ENCODE results near the gene KIF21A.

The KIF21A gene

GRCh38 chr12:39383114-39383513, 59.8 kb downstream of the KIF21A start:
- no peak for DNase-seq

DNA sequence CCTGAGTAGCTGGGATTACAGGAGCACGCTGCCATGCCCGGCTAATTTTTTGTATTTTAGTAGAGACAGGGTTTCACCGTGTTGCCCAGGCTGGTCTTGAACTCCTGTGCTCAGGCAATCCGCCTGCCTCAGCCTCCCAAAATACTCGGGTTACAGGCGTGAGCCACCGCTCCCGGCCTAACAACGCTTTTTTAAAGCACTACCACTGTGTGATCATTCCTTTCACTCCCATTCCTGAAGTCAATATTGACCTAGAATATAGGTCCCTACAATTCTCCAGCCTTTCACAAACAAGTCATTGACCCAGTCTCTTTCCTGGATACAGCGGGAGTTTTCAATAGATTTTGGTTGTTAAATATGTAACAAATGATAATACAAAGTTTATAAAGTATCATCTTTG, 62.8 kb downstream of the KIF21A start:
- DNase-seq: no peak

DNA sequence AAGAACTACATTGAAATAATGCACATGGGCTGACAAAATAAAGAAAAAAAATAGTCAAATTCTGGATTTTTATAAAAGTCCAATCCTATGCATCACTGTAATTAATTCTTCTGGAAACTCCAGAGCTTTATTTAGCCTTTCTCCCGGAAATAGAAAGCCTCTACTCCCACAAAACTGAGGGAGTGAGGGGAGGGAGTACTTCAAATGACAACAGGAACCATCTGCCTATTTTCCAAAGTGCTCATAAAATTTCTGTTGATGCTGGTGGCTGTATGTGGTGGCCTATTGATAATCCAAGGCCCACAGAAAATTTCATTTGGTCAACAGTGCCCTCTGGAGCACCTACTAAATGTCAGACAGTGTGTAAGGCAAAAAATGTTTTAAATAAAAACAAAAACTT, 64.6 kb downstream of the KIF21A start:
- DNase-seq: no peak

DNA sequence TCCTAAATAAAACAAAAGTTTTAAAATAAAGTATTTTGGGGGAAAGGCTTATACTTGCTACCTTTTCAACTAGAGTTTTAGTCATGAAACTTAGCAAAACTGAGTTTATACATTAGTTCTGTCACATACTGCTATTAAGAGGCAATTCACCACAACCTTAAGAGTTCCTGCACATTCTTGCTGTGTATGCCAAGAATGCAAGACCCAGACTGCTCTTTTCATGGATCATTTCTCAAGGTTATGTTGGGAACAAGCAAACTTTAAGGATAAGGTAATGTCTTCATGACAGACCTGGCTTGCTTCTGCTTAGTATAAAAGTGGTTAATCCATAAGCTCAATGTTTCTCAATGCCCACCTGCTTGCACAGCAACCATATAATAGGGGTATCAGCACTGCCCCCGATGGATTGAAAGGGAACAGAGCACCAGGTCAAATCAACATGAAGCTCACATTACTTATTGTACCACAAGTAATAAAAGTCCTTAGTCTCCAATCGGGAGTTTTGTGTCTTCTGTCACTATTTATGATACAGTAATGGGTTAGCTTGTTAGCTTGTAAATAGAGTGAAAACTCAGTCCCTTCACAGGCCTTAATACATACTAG, 67.6 kb downstream of the KIF21A start:
- no peak for DNase-seq

GRCh38 chr12:39372929-39373328, 70.0 kb downstream of the KIF21A start:
- DNase-seq: no peak

- DNase-seq: no peak
Measured at GRCh38 chr12:39372204-39372925, 70.6 kb downstream of the KIF21A start.

- no peak for DNase-seq
Measured at GRCh38 chr12:39369756-39370155, 73.2 kb downstream of the KIF21A start.

DNA sequence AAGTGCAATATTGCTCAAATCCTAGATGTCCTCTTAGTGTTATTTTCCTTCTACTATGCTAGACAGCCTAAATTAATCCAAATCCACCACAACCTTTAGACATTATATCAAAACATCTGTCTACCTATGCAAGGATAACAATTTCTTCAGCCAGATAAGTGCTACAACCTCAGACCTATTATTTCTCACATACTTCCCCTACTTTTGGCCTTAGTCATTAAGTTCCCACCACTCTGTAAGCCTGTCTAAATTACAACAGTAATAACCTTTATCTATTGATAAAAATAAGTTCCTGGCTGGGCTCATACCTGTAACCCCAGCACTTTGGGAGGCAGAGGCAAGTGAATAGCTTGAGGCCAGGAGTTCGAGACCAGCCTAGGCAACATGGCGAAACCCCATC, 74.0 kb downstream of the KIF21A start:
- DNase-seq: no peak

DNA sequence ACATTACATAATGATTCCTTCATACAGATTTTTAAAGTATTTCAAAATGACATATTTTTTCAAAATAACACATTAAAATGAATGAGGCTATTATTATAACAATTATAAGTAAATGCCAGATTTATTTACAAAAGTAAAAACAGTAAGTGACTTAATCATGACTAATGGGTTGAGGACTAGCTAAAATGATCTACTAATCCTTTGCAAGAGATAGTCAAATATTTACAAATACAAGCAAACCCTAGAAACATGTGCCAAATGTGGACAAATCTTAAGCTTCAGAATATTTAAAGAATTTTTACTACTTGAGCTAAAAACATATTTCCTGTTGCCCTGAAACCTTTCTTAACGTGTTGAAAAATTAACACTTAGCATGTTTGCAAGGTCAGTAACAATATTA, 74.8 kb downstream of the KIF21A start:
- DNase-seq: no peak

- no peak for DNase-seq
Measured at GRCh38 chr12:39367494-39367893, 75.4 kb downstream of the KIF21A start.

DNA sequence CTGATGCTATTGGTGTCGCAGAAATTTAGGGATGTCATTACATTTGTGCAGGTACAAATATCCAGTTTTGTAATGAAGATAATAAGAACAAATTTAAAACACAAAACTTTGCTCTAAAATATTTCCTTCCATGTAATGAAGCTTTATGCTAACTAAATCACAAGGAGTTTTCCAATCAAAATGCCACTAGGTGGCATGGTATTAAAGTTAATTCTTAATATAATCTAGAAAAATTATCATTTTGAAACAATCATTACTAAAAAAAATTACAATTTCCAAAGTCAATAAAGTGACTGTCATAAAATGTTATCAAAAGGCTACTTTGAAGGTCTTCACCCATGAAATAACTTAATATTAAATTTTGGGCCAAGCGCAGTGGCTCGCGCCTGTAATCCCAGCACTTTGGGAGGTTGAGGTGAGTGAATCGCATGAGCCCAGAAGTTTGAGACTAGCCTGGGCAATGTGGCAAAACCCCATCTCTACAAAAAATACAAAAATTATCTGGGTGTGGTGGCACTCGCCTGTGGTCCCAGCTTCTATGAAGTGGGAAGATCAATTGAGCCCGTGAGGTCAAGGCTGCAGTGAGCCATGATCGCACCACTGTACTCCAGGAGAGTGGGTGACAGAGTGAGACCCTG, 77.4 kb downstream of the KIF21A start:
- DNase-seq: no peak

- no peak for DNase-seq
Measured at GRCh38 chr12:39364196-39364595, 78.7 kb downstream of the KIF21A start.

- no peak for DNase-seq
Measured at GRCh38 chr12:39359645-39360044, 83.3 kb downstream of the KIF21A start.

DNA sequence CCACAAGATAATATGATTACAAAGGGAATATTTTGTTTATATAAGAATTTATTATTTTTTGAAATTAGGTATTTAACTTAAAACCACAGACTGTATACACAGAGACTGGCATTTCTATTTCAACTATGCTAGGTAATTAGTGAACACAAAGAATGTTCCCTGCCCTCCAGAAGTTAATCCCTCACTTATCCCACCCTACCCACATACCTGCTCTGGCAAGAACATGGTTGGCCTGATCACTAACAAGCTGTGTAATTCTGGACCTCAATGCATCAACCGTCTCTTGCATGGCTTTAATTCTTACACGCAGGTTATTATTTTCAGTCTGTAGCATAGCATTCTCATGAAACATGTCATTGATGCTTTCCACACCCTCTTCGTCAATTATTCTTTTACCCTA, 85.9 kb downstream of the KIF21A start:
- no peak for DNase-seq

DNA sequence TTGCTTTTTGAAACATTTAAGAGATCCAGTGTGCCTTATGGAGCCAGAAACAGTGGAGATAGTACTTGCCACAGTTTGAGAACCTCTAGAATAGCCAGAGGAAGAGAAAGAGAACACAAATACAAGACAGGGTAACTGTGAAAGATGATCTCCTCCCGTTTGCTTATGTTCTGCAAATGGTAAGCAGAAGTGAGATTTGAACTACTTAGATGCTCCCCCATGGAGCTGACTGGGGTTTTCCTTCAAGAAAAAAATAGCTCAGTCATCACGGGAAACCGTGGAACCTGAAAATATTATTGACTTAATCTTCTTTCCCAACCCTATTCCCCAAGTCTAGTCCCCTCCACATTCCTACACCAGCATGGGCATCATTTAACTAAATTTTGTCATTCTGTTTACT, 87.1 kb downstream of the KIF21A start:
- DNase-seq: no peak

GRCh38 chr12:39354955-39355354, 88.0 kb downstream of the KIF21A start:
- DNase-seq: no peak

DNA sequence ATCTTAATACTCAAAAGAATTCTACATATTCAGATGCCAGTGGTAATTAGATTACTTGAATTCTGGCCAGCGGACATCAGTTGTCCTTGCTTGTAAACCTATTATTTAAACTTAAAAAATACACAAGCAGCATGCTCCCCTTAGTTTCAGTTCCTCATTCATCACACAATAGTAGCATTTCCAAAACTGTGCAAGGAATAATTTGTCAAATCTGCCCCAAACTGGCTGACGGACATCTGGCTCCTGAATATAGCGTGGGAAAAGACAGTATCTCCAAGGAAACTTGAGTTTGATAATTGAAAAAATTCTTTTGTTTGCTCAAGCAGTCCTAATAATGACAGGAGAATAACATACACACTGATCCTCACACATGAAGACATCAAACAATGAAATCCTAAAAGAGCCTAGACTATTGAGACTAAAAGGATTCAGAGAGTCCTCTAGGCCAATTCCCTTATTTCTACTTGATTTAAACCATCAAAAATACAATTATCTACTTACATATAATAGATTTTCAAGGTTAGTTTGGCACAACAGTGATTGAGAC, 90.4 kb downstream of the KIF21A start:
- DNase-seq: no peak

DNA sequence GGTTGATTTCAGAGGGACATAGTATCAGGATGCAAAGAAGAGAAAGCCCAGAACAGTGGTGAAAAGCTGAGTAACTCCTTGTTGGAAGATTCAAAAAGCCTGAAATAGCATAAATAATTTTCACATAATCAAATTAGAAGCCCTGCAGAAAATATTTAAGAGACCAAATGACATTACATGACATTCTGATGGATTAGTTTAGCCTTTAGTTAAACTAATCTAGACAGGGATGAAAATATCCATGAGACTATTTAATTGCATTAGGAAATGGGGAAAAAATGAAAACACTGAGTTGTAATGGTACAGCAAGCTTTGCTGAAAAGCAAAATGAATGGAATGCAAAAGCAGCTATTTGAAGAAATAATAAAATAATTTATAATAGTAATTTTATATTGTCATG, 91.8 kb downstream of the KIF21A start:
- DNase-seq: no peak

DNA sequence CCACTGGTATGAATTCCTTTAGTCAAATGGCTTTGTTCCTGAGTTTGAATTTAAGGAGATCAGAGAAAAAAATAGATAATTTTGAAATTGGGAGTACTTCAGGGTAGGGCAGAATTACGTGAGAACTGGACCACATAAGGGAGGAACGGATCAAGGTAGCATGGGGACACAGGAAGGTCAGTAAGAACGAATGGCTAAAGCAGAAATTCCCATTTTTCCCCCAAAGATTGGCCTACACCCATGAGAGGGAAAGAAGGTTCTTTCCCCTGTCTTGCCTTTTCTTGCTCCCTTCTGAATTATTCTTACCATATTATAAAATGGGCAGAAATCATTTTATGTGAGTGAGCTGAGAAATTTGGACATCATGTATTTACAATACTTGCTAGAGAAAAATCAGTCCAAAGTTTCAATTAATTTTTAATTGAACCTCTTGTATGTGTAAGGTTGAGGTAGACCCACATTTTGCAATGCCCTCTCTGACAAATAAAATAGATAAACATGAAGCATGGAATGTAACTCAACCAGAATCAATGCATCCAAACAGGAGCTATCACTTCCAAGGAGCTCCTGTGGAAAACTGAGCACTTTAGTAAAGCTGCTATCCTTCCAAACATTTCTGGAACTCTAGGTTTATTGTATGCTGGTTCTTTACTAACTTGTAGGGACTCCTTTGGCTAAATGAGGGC, 93.8 kb downstream of the KIF21A start:
- DNase-seq: no peak

DNA sequence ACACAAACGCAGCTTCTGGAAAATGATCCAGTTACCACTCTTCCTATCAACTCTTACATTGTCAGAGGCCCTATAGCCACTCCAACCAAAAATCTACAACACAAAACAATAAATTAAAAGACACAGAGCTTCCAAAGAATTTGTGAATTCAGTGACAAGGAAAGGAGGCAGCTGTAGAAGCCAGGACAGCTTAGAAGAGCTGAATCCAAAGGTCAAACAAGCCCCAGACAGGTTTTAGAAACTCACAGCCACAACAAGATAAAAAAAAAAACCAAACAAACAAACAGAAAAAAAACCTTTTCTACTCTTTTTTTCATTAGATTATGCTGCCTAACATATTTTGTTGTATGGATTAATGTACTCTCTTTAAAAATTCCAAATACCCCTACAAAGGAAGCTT, 94.4 kb downstream of the KIF21A start:
- DNase-seq: no peak

DNA sequence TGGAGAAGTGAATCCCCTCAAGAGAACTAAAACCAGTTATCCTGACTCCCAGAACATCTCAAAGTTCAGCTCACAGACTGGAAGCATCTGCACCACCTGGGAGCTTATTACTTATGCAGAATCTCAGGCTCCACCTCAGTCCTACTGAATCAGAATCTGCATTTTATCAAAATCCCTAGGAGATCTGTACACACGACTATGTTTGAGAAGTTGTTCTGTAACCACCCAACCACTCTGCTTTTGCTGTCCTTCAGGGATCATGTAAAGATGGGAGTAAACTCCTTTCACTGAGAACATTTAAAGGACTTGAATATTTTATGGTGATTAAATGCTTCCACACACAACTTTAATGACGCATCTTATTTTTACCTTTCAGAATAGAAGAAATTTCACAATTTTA, 98.0 kb downstream of the KIF21A start:
- DNase-seq: no peak

- DNase-seq: no peak
Measured at GRCh38 chr12:39343665-39344064, 99.3 kb downstream of the KIF21A start.

DNA sequence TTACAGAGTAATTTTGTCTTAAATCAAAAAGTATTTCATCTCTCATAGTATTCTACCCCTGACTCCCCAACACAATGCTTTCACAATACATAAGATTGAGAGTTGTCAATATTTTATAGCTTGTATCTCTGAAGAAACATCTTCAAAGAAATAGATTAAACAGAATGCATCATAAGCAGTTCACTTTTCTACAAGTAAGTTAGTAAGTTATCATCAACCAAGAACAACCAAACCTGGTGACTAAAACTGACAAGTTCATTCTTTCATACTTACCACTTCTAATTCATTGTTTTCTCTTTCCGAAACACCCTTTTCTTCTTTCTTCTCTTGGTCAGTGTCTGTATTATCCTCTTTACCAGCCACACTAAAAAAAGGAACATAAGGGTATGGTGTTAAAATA, 101.2 kb downstream of the KIF21A start:
- no peak for DNase-seq

DNA sequence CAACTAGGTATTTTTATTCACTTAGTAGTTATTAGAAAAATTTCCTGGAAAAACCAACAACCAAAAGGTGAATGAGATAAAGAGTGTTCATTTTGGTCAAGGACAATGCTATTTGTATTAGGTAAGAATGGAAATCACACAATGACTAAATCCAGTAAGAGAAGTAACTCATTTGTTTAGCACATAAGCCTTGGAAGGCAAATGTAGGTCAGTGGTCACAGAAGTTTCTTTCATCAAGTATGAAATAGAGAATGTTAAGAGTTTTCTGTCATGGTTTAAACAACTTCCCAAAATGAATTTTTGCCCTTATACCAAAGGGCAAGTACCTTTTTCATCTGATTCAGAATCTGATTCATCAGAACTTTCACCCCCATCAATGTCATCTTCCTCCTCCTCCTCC, 101.7 kb downstream of the KIF21A start:
- no peak for DNase-seq

All from fibroblast of upper back skin (primary cell).